NCI-H2227 treated with DMSO at 0.1 percent for 48 hours (cell line): Measurements from ENCODE around the gene TMC8.
"Not testable (repeated sequence)": the region's sequence is repeated elsewhere in the genome, so short reads cannot be mapped to it uniquely, and the experiment has no call there.

Experiments
- DNase-seq: peaks from one replicate; lab custom pipeline; 2025; lab: John Stamatoyannopoulos, UW

TMC8 gene

GRCh38 chr17:78130437-78131101, at the start of gene TMC8:
TMC8 (plus strand) TSS chr17:78130771; CDS start chr17:78131589, 818 bp downstream.
- no peak for DNase-seq

- DNase-seq, result no peak
Observed at GRCh38 chr17:78081551-78081950, 49.0 kb upstream of the TMC8 start.

- not testable (repeated sequence) for DNase-seq
Observed at GRCh38 chr17:78082355-78082872, 48.2 kb upstream of the TMC8 start.

- DNase-seq, result no peak
Observed at GRCh38 chr17:78082988-78083387, 47.6 kb upstream of the TMC8 start.

GRCh38 chr17:78086740-78087139, 43.8 kb upstream of the TMC8 start:
- no peak for DNase-seq

GRCh38 chr17:78088529-78088928, 42.0 kb upstream of the TMC8 start:
- no peak for DNase-seq

- DNase-seq, result no peak
Observed at GRCh38 chr17:78089576-78090281, 40.8 kb upstream of the TMC8 start.

- DNase-seq, result no peak
Observed at GRCh38 chr17:78092794-78093324, 37.7 kb upstream of the TMC8 start.

GRCh38 chr17:78095035-78095434, 35.5 kb upstream of the TMC8 start:
- DNase-seq, result no peak

GRCh38 chr17:78096093-78096492, 34.5 kb upstream of the TMC8 start:
- DNase-seq, result no peak

GRCh38 chr17:78101112-78101511, 29.5 kb upstream of the TMC8 start:
- DNase-seq, result no peak

GRCh38 chr17:78101542-78101941, 29.0 kb upstream of the TMC8 start:
- no peak for DNase-seq

- no peak for DNase-seq
Observed at GRCh38 chr17:78103311-78103710, 27.3 kb upstream of the TMC8 start.

- DNase-seq, result no peak
Observed at GRCh38 chr17:78104540-78104941, 26.0 kb upstream of the TMC8 start.

GRCh38 chr17:78105101-78105500, 25.5 kb upstream of the TMC8 start:
- DNase-seq, result no peak

- no peak for DNase-seq
Observed at GRCh38 chr17:78105551-78105950, 25.0 kb upstream of the TMC8 start.

GRCh38 chr17:78106211-78106610, 24.4 kb upstream of the TMC8 start:
- no peak for DNase-seq

GRCh38 chr17:78107457-78107856, 23.1 kb upstream of the TMC8 start:
- DNase-seq, result no peak

- DNase-seq, result no peak
Observed at GRCh38 chr17:78107976-78108725, 22.4 kb upstream of the TMC8 start.

GRCh38 chr17:78108726-78109488, 21.7 kb upstream of the TMC8 start:
- no peak for DNase-seq

- no peak for DNase-seq
Observed at GRCh38 chr17:78109489-78109761, 21.1 kb upstream of the TMC8 start.
